RWPE2 (cell line): Measurements from ENCODE around the gene AGPAT1.
"Not testable (repeated sequence)": the region's sequence is repeated elsewhere in the genome, so short reads cannot be mapped to it uniquely, and the experiment has no call there.

Experiments used
- ATAC-seq: fragments of 200-7000 bp; cut with Tn5 transposase; 3 replicates; pipeline ENCODE4 v1.9.1; 2021; ENCODE audit warnings: low read depth
- DNase-seq: peaks from one replicate; pipeline ENCODE4 v3.0.0-alpha.2; 2020; ENCODE audit warnings: low spot score
- H3K27ac ChIP-seq: fragments of 450-650 bp; 2 replicates; pipeline ENCODE4 v1.5.1; 2017; ENCODE audit warnings: mild to moderate bottlenecking; ENCODE audit not compliant: poor library complexity, severe bottlenecking
- H3K27me3 ChIP-seq: fragments of 250-450 bp; sonication (Bioruptor Pico); 2 replicates; pipeline ENCODE4 v1.5.1; 2021; ENCODE audit warnings: mild to moderate bottlenecking, moderate library complexity; ENCODE audit not compliant: insufficient read depth, poor library complexity, severe bottlenecking
- H3K36me3 ChIP-seq: fragments of 250-450 bp; sonication (Bioruptor Pico); 2 replicates; pipeline ENCODE4 v1.5.1; 2020; ENCODE audit warnings: low read depth, mild to moderate bottlenecking, moderate library complexity
- H3K4me1 ChIP-seq: fragments of 250-450 bp; sonication (Bioruptor Pico); 2 replicates; pipeline ENCODE4 v1.5.1; 2021; ENCODE audit warnings: mild to moderate bottlenecking, moderate library complexity; ENCODE audit not compliant: insufficient read depth, poor library complexity, severe bottlenecking
- H3K4me3 ChIP-seq: fragments of 250-450 bp; sonication (Bioruptor Pico); 2 replicates; pipeline ENCODE4 v1.5.1; 2021; ENCODE audit warnings: mild to moderate bottlenecking, moderate library complexity; ENCODE audit not compliant: severe bottlenecking
- H3K9me3 ChIP-seq: fragments of 250-450 bp; sonication (Bioruptor Pico); 2 replicates; pipeline ENCODE4 v1.5.1; 2021; ENCODE audit warnings: mild to moderate bottlenecking, moderate library complexity; ENCODE audit not compliant: severe bottlenecking
- CTCF ChIP-seq: fragments of 450-650 bp; IDR thresholded peaks from one replicate; pipeline ENCODE4 v1.5.1; 2017; ENCODE audit warnings: mild to moderate bottlenecking, moderate library complexity; ENCODE audit not compliant: poor library complexity, severe bottlenecking

The AGPAT1 gene

GRCh38 chr6:32195902-32196681 is 20.2 kb upstream of the AGPAT1 start:
- H3K27me3 ChIP-seq: no peaks in the 10 kb centered on the region
- ATAC-seq (no peak; the same call in 2 of the 3 replicates), DNase-seq (peak; percentile 84)
- no peak for TF ChIP-seq CTCF
- no peaks in the 10 kb centered on the region for H3K36me3 ChIP-seq
- H3K27ac ChIP-seq: peak overlapping the region; percentile 78
- no peaks in the 10 kb centered on the region for H3K9me3 ChIP-seq
- peak overlapping the region; percentile 50 for H3K4me3 ChIP-seq
- H3K4me1 ChIP-seq: peaks cover 7% of the 10 kb centered on the region

- TF ChIP-seq CTCF: no peak
- Histone ChIP-seq H3K27ac (peak overlapping the region; percentile 78), H3K4me1 (peaks cover 7% of the 10 kb centered on the region), H3K9me3 (no peaks in the 10 kb centered on the region), H3K27me3 (no peaks in the 10 kb centered on the region), H3K4me3 (peak overlapping the region; percentile 50), H3K36me3 (no peaks in the 10 kb centered on the region)
- ATAC-seq: no peak; the same call in 2 of the 3 replicates
- peak; percentile 100 for DNase-seq
Observed at GRCh38 chr6:32195652-32195901, 19.7 kb upstream of the AGPAT1 start.

DNA sequence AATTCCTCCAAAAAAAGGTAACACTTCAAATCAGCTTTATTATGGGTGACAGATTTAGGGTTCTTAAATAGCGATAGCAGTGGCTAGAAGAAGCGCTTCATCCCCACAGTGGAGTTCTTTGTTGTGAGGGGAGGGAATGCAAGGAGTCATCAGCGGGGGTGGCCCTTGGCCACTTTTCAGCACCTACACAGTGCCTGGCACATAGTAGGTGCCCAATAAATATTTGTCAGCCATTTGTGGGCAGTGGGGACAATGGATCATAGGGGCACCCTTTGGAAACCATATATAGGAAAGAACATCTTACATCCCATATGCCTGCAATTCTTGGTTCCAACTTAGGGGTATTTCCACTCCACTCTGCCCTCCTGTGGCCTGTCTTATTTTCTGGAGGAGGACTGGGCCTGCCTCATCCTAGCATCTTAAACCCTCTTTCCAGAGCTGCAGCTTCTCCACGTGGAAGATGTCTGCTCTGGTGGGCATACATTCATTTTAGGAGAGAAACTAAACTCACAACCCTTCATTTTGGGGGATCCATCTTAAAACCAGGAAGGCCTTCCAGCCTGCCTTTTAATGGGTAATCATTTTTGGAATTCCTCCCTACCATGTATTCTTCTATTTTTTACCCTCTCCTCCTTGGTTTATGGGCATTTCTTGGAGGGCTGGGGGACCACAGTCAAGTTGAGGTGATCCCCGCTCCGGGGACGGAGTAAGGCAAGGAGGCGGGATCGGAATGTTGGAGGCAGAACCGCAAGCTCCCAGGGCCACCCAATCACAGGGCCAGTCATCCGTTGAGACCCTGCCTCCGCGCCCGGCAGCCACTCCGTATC is 19.2 kb upstream of the AGPAT1 start:
- H3K4me3 ChIP-seq: peak overlapping the region; percentile 29
- H3K4me1 ChIP-seq: peaks cover 7% of the 10 kb centered on the region
- ATAC-seq (peak; percentile 92; the same call in 2 of the 3 replicates), DNase-seq (no peak)
- H3K9me3 ChIP-seq: no peaks in the 10 kb centered on the region
- no peaks in the 10 kb centered on the region for H3K36me3 ChIP-seq
- H3K27ac ChIP-seq: peak overlapping the region; percentile 78
- no peaks in the 10 kb centered on the region for H3K27me3 ChIP-seq
- peak; percentile 51 for TF ChIP-seq CTCF

DNA sequence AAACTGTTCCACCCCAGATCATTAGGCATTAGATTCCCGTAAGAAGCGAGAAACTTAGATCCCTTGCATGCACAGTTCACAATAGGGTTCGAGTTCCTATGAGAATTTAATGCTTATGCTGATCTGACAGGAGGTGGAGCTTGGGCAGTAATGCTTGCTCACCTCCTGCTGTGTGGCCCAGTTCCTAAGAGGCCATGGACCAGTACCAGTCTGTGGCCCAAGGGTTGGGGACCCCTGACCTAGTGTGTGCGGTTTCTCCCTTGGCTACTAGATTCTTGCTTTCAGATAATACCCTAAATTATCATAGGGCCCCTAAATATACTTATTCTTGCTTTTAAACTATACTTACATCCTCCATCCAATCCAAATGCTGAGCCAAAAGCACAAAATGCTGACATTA is 18.5 kb upstream of the AGPAT1 start:
- DNase-seq (no peak), ATAC-seq (no peak)
- Histone ChIP-seq H3K27me3 (no peaks in the 10 kb centered on the region), H3K9me3 (no peaks in the 10 kb centered on the region), H3K27ac (peak overlapping the region; percentile 78), H3K36me3 (no peaks in the 10 kb centered on the region), H3K4me1 (peaks cover 7% of the 10 kb centered on the region), H3K4me3 (no peak overlapping the region)
- no peak for TF ChIP-seq CTCF

GRCh38 chr6:32193096-32193495 is 17.2 kb upstream of the AGPAT1 start:
- ATAC-seq, DNase-seq, H3K9me3 ChIP-seq, H3K4me3 ChIP-seq, H3K27me3 ChIP-seq, H3K36me3 ChIP-seq: not testable (repeated sequence)
- Histone ChIP-seq H3K4me1 (peaks cover 11% of the 10 kb centered on the region), H3K27ac (peak overlapping the region; percentile 81)
